HG02943 (cell line): ENCODE measurements around the gene TRIM61.
"Not testable (repeated sequence)": the region's sequence is repeated elsewhere in the genome, so short reads cannot be mapped to it uniquely, and the experiment has no call there.

Source experiments
- ATAC-seq: cut with Tn5 transposase; IDR thresholded peaks from one replicate; pipeline ENCODE4 v1.9.1; 2021; ENCODE audit warnings: mild to moderate bottlenecking, low read depth, moderate library complexity; ENCODE audit not compliant: unreplicated experiment

Gene TRIM61

DNA sequence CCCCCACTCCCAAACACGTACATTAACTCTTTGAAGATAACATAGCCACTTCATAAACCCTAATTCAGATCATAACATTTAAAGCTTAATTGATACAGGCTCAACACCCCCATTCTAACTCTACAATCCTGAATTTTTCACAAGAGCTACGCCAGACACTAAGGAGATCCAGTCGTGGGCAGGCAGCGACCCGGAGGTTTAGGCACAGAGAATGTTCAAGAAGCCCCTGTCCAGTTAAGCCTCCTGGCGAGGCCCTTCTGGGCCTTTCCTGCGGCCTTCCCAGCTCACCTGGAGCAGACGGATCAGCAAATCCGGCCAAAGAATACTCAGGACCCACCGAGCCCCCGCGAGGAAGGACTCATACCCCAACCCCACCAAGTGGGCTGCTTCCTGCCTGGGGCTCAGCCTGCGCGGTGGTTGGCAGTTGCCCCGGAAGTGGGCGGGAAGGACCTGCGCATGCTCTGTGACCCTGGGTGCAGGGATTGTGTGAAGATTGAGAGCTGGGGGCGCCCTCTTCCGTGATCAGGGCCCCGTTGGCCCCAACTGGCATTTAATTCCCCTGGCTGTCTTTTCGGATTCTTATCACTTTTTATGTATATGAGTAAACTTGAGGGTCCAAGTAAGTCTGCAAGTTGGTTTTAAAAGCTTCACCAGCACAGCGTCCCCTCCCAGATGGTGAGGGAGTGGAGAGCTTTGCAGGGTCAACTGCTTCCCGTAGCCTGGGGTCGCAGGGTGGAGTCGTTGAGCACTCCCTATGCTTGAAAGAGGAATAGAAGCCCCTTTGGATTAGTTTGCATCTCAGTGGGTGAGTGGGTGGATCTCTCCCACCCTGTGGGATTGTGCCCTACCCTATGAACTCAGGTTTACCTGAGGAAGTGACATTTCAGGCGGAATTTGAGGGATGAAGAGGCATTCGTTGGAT lies at the start of gene TRIM61:
Gene TRIM61, minus strand, starts transcription at position 415 of the 922 bp plus-strand sequence. CDS start 7,655 bp downstream, outside the sequence.
- peak; percentile 91 for ATAC-seq

DNA sequence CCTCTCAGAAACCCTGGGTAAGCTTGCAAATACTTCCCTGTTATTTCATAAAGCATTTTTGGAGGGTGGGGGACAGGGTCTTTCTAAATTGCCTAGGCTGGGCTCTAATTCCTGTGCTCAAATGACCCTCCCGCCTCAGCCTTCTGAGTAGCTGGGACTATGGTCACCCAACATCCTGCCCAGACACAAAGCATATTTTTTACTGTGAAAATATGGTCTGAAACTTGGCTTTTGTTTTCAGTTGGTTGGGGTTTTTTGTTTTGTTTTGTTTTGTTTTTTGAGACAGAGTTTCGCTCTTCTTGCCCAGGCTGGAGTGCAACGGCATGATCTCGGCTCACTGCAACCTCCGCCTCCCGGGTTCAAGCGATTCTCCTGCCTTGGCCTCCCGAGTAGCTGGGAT lies 48.3 kb upstream of the TRIM61 start:
- ATAC-seq, result not testable (repeated sequence)

DNA sequence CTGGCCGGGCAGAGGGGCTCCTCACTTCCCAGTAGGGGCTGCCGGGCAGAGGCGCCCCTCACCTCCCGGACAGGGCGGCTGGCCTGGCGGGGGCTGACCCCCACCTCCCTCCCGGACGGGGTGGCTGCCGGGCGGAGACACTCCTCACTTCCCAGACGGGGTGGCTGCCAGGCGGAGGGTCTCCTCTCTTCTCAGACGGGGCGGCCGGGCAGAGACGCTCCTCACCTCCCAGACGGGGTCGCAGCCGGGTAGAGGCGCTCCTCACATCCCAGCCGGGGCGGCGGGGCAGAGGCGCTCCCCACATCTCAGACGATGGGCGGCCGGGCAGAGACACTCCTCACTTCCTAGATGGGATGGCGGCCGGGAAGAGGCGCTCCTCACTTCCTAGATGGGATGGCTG lies 42.5 kb upstream of the TRIM61 start:
- ATAC-seq, result not testable (repeated sequence)

DNA sequence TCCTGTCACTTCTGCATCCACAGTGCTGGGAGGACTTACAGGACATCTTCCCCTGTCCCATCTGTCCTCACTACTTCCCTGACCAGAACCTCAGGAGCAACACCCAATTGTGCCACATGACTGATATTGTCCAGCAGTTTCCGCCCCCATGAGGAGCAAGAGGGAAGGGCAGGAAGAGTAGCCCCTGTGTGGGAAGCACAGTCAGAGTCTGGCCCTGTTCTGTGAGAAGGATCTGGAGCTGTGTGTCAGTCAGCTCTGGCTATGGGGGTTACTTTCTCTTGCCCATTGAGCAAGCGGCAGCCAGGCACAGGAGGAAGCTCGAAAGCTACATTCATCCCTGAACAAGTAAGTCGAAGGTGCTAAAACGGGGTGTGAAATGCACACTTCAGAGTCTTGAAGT lies 39.5 kb upstream of the TRIM61 start:
- no peak for ATAC-seq

DNA sequence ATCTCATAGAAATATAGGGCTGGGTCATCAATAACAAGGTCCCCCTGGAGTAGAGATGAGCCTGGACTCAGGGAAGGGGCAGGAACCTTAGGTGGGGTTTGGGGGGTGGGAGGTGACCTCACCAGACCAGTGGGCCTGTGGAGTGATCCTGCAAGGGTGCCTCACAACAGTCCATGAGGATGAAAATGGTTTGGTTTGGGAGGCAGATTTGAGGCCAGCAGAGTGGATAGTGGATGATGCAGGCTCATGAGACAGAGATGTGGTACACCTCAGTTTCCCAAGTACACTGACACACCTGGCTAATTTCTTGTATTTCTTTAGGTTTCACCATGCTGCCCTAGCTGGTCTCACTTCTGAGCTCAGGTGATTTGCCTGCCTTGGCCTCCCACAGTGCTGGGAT lies 36.2 kb upstream of the TRIM61 start:
- no peak for ATAC-seq

DNA sequence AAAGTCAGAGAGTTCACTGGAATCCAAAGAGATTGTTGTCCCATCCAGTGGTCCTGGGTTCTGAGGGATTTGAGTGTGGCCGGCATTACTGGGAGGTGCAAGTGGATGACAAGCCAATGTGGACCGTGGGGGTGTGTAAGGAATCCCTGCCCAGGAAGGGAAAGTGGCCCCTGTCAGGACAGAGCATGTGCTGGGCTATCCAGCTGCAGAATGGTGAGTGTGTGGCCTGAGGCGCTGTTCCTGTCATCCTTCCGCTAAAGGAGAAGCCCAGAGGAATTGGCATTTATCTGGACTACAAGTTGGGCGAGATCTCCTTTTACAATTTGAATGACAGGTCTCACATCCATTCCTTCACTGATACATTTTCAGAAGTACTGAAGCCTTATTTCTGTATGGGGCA lies 33.9 kb upstream of the TRIM61 start:
- no peak for ATAC-seq

DNA sequence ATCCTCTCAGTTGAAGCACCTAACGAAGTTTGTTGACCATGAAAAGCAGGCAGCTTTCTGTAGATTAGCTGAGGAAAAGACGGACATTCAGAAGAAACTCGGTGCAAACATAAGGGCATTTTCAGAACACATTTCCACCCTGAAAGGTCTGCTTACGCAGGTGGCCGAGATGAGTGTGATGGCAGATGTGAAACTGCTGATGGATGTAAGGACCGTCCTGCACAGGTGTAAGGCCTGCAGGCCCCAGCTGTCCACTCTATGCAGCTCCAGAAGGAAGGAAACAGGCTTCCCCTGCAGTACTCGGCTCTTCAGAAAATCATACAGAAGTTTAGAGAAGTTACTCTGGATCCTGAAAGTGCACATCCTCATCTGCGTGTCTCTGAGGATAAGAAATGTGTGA lies 33.5 kb upstream of the TRIM61 start:
- ATAC-seq, result no peak

DNA sequence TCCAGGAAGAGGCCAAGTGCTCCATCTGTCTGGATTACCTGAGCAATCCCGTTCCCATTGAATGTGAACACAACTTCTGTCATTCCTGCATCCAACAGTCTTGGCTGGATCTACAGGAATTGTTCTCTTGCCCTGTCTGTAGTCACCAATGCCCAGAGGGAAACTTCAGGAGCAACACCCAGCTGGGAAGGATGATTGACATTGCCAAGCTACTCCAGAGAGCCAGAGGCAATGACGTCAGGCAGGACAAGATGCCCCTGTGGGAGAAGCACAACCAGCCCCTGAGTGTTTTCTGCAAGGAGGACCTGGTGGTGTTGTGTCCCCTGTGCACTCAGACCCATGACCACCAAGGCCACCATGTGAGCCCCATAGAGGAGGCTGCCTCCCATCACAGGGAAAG lies 33.0 kb upstream of the TRIM61 start:
- ATAC-seq, result no peak

DNA sequence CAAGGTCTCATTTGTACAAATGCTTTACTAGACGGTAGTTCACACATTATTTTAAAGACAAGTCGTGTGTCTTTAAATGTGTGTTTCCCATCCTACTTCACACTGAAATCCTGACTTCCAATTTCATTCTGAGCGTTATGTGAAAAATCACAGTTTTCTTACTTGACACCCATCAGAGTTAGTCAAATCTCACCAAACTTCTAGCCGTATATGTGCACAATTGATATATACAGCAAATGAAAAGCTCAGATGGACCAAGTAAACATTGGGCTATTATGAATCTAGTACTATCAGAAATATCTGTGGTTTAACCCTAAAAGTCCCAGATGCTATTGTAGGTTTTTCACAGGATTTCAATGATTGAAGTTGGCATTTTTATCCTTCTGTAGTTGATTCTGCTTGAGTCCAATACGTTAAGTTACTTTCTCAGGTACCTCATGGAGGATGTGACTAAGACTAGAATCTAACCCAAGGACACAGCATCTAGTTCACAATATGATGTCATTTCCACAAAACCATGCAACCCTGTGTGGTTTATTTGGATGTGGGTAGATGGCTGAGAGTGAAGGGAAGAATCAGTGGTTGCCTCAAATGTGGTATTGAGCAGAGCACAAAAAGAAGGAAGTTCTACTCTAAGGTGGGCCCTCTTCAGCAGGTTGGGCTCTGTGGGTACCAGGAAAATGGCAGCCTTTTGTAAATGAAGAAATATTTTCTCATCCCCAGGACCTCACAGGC lies 32.2 kb upstream of the TRIM61 start:
- ATAC-seq, result no peak

DNA sequence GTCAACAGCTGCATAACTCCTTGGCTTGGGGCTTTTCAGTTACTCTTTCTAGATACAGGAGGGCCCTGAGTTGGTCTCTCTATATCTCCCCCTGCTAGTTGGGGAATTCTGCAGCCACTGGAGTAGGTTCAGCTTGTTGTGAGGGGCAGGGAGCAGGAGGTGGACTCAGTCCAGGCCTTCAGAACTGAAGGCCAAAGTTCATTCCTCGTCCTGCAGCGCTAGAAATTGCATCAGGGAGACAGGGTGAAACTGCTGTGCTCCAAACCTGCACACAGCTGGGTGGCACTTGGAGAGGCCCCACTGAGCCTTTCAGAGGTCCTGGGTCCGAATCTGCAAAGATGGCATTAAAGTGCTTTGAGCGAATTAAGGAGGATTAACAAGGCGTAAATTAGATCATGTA lies 29.4 kb upstream of the TRIM61 start:
- no peak for ATAC-seq

DNA sequence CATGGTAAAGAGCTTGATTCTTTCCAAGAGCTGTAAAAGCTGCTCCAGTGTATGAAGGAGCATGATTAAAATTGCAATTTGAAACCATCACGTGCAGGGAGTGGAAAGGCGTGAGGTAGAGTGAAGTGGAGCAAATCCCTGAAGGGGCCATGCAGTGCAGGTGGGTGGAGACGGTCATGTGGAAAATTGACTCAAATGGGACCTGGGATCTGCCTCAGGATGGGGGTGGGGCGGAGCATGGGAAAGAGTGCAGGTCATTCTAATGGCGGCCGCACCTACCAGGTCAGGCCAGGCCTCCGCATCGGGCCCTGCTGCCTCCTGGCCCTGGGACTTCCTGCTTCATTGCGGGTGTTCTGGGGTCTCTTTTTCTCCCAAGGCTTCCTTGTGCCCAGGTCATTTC lies 29.0 kb upstream of the TRIM61 start:
- no peak for ATAC-seq

DNA sequence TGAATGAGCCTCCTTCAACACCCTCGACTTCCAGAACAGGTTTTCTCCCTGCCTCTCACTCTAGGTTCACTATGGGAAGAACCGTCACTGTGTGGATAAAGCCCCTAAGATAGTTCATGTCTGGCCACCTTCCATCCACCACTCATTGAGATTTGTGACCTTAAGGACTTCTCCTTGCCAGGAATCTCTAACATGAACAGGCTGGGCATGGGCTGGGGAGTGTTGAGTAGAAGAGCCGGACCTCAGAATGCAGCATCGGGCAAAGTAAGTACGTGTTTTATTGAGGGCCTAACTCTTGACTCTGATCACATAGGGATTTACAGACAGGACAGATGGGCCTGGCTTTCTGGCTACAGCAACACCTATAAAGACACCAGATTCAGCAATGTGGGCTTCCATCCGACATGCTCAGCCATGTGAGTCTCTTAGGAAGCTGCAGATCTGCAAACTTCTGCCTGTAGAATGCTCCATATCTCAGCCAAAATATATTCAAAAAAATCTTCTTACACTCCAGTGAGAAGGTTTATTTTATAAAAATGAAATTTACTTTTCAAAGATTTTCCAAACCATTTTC lies 28.0 kb upstream of the TRIM61 start:
- ATAC-seq, result no peak

DNA sequence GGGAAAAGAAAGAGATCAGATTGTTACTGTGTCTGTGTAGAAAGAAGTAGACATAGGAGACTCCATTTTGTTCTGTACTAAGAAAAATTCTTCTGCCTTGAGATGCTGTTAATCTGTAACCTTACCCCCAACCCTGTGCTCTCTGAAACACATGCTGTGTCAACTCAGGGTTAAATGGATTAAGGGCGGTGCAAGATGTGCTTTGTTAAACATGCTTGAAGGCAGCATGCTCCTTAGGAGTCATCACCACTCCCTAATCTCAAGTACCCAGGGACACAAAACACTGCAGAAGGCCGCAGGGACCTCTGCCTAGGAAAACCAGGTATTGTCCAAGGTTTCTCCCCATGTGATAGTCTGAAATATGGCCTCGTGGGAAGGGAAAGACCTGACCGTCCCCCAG lies 24.5 kb upstream of the TRIM61 start:
- ATAC-seq, result not testable (repeated sequence)

DNA sequence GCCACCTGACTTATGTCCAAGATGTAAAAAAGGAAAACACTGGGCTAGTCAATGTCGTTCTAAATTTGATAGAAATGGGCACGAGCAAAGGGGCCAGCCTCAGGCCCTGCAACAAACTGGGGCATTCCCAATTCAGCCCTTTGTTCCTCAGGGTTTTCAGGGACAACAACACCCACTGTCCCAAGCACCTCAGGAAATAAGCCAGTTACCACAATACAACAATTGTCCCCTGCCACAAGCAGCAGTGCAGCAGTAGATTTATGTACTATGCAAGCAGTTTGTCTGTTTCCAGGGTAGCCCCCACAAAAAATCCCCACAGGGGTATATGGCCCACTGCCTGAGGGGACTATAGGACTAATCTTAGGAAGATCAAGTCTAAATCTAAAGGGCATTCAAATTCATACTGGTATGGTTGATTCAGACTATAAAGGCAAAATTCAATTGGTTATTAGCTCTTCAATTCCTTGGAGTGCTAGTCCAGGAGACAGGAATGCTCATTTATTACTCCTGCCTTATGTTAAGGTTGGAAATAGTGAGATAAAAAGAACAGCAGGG lies 21.1 kb upstream of the TRIM61 start:
- not testable (repeated sequence) for ATAC-seq

DNA sequence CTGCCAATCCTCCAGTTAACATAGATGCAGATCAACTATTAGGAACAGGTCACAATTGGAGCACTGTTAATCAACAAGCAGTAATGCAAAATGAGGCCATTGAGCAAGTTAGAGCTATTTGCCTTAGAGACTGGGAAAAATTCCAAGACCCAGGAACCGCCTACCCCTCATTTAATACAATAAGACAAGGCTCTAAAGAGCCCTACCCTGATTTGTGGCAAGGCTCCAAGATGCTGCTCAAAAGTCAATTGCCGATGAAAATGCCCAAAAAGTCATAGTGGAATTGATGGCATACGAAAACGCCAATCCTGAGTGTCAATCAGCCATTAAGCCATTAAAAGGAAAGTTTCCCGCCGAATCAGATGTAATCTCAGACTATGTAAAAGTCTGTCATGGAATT lies 20.5 kb upstream of the TRIM61 start:
- ATAC-seq, result no peak

DNA sequence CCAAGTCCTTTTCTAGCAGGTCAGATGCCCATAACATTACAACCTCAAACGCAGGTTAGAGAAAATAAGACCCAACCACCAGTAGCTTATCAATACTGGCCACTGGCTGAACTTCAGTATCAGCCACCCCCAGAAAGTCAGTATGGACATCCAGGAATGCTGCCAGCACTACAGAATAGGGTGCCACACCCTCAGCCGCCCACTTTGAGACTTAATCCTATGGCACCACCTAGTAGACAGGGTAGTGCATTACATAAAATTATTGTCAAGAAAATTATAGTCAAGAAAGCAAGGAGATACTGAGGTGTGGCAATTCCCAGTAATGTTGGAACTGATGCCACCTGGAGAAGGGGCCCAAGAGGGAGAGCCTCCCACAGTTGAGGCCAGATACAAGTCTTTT lies 19.9 kb upstream of the TRIM61 start:
- no peak for ATAC-seq

DNA sequence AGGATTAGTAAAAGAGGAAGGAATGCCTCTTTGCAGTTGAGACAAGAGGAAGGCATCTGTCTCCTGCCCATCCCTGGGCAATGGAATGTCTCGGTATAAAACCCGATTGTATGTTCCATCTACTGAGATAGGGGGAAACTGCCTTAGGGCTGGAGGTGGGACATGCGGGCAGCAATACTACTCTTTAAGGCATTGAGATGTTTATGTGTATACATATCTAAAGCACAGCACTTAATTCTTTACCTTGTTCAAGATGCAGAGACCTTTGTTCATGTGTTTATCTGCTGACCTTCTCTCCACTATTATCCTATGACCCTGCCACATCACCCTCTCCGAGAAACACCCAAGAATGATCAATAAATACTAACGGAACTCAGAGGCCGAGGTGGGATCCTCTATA lies 18.7 kb upstream of the TRIM61 start:
- not testable (repeated sequence) for ATAC-seq

DNA sequence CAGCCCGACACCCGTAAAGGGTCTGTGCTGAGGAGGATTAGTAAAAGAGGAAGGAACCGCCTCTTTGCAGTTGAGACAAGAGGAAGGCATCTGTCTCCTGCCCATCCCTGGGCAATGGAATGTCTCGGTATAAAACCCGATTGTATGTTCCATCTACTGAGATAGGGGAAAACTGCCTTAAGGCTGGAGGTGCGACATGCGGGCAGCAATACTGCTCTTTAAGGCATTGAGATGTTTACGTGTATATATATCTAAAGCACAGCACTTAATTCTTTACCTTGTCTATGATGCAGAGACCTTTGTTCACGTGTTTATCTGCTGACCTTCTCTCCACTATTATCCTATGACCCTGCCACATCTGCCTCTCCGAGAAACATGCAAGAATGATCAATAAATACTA lies 13.3 kb upstream of the TRIM61 start:
- ATAC-seq, result not testable (repeated sequence)

DNA sequence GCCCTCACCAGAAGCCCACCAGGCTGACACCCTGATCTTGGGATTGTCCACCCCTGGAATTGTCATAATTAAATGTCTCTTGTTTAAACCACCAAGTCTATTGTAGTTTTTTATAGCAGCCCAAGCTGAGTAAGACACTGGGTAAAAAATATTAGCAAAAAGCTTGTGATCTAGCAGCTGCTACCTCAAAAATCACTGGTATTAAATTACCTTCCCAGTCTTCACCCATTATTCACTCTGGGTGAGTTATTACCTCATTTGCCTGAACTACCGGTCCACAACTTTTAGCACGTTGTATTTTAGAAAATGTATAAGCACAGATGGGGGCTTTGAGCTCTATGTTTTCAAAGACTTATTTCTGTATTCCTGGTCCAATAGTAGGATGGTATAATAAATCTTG lies 12.0 kb upstream of the TRIM61 start:
- ATAC-seq, result no peak

DNA sequence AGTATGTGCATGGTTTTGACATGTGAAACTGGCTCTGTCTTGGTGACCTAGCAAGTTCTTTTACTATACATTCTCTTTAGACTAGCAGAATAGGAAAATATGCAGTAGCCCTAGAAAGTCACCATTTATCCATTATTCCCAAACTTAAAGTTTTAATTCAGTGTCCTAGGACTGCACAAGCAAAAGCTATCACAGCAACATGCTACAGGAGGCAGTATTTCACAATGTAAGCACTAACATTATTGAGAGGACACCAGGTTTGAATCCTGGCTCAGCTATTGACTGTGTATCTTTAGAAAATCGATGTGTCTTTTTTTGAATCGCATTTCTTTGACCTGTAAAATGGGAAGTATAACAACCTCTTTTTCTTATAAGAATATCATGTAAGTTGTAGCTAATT lies 5.5 kb downstream of the TRIM61 start:
- not testable (repeated sequence) for ATAC-seq

DNA sequence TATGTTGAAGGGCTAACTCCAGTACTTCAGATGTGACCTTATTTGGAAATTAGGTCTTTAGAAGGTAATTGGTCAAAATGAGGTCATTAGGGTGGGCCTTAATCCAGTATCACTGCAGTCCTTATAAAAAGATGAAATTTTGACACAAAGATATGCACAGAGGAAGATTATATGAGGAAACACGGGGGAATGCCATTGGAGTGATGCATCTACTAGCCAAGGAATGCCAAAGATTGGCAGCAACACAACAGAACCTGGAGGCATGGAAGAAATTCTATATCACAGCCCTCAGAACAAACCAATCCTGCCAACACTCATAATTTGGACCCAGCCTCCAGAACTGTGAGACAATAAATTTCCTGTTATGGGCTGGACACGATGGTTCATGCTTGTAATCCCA lies 17.6 kb downstream of the TRIM61 start:
- ATAC-seq, result no peak
